Measurements from ENCODE around the gene GPR151.
"Not testable (repeated sequence)": the region's sequence is repeated elsewhere in the genome, so short reads cannot be mapped to it uniquely, and the experiment has no call there.

GPR151 gene

DNA sequence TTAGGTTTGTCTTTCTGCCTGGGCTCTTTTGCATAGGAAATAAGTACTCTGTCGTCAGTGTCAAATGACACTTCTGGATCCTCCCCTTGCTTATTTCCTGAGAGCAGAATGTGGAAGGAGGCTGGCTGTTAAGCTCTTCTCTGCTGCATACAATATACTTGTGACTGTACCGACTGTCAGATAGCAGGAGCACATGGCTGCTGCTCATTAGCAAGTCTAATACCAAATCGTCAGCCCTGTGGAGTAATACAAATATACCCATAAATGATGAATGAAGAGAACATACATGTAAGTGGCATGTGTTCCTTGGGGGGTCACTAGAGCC, at the start of gene GPR151:
Gene GPR151, minus strand, starts transcription at position 40 of the 325 bp plus-strand sequence. CDS start 77 bp downstream, outside the sequence.
- peak in 4 of 56 donors; percentile 14 to 27 (median 16) for DNase-seq

DNA sequence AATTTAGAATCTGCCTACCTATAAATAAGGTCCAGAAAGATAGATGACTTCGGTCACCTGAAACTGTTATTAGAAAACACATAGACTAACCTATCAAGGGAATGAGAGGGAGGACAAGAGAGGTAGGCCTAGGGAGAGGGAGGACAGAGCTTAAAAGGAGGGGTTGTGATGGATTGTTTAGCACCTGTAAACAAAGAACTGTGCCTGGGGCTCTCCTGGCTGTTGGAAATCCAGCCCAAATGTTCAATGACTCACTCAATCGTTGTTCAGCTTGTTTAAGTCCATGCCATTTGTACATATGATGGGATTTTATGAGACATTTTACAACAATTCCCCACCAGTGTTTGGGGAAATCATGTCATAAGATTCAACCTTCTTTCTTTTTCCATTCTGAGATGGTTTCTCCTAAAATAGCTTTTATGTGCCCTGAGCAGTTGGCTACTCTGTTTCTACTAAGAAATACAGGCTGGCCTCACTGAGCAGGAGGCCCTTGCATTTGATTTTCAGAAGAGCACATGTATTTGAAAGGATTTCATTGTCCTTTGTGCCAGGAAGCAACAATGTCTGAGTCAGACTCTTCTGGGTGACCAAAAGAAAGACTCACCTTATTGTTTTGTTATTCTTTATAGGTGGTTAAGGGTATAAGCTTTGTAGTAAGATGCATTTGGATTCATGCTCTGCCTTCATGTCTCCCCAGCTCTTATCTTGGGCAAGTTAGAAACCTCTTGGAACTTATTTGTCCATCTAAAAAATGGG, 48.2 kb upstream of the GPR151 start:
- DNase-seq = no peak

DNA sequence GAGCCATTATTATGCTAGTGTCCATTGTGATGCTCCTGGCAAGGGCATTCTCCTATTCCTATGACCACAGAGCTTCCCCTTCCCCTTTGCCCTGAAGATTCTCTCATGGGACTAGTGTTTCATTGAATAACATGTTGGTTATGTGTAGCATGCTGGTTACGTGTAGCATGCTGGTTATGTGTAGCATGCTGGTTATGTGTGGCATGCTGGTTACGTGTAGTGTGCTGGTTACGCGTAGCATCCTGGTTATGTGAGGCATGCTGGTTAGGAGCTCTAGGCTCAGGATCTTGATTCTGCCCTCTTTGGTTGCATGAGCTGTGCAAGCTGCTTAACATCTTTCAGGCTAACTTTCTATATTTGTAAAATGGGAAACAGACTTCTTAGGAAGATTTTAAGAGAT, 46.5 kb upstream of the GPR151 start:
- DNase-seq = no peak

DNA sequence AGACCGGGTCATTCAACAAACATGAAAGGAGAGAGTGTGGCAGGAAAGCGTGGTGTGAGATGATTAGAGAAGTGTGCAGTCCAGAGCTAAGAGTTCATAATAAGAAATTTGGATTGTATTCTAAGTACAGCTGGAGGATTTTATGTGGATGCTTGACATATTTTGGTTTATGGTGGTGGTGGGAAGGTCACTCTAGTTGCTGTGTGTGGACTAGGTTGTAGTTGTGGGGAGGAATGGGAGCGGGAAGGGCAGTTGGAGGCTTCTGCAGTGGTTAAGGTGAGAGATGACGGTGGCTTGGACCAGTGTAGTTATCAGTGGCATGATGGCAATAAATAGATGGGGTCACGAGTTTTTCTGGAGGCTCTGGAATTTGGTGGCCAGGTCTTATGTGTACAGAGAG, 45.7 kb upstream of the GPR151 start:
- no peak for DNase-seq

DNA sequence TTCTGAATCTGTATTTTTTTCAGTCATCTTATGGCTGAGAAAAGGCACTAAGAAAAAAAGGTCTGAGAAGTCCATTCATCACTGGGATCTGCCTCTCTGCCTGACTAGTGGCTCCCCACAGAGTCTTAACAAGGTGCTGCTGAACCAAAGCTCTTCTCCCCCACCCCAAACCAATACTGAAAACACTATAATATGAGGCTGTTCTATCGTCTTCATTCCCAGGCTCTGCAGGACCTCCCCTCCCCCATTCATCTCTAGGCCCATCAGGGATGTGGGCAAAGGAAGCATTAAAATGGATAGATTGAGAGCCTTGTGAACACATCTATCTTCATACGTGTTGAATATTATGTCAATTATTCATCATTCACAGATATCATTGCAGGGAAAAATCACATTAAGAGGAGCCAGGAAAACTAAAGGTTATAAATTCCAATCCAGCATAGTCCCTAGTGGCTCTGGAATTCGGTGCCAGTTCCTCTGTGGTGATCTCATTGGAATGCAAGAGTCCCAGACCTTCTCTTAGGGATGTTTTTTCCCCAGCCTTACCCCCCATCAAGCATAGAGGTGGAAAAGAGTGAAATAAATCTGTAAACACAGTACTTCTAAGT, 44.3 kb upstream of the GPR151 start:
- no peak for DNase-seq

DNA sequence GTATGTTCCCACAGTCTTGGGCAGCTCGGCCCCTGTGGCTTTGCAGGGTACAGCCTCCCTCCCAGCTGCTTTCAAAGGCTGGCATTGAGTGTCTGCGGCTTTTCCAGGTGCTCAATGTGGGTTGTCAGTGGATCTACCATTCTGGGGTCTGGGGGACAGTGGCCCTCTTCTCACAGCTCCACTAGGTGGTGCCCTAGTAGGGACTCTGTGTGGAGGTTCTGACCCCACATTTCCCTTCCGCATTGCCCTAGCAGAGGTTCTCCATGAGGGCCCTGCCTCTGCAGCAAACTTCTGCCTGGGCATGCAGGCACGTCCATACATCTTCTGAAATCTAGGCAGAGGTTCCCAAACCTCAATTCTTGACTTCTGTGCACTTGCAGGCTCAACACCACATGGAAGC, 40.9 kb upstream of the GPR151 start:
- DNase-seq = not testable (repeated sequence)

DNA sequence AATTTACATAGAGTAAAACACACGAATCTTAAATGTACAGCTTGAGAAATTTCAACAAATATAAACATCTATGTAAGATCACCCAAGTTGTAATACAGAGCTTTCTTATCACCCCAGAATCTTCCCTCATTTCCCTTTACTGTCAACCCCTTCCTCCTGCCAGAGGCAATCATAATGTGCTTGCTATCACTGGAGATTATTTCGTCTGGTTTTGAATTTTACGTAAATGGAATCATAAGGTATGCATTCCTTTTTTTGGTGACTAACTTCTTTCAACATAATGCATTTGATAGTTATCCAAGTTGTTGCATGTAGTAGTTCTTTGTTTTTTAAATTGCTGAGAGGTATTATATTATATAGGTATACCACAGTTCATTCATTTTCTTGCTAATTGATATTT, 37.5 kb upstream of the GPR151 start:
- DNase-seq = no peak

DNA sequence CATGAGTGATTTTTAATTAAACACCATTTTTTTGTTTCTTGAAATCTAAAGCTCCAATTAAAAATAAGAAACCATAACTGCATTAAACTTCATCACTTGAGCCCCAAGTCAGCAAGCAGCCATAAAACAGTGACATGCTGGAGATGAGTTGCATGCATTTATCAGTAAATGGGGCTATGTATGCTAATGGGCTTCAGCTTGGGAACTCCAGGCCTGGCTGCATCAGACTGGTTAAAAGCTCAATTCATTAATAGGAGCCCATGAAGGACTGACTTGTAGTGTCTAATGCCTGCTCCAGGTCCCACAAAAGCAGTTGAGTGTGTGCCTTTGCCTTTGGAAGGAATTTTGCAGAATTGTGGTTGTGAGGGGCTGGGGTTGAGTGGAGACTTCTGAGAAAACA, 33.6 kb upstream of the GPR151 start:
- DNase-seq = no peak

DNA sequence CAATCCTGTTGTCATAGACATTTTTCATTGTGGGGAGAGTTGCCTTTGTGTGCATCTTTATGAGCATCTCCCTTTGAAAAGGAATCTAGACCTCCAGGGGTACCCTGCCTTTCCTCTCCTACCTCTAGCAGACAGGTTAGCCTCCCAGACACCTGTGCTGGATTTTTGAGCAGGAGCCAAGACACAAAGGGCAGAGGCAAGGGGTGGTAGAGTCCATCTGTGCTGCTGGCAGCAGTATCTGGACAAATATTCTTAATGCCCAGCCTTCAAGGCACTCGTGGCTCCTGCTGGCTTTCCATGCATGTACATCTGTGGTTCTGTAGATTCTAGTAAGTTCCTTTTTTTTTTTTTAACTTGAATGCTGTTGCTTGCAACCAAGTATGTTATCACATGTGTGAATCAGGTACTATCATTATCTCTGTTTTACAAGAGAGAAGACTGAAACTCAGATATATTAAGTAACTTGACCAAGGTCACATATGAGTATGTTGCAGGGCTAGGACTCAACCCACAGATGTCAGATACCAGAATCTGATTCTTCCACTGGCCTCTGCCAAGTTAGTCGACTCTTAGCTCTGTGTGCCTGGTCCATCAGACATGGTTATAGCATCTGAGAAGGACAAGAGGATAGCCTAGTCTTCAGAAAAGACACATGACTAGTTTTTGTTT, 32.9 kb upstream of the GPR151 start:
- DNase-seq = no peak

DNA sequence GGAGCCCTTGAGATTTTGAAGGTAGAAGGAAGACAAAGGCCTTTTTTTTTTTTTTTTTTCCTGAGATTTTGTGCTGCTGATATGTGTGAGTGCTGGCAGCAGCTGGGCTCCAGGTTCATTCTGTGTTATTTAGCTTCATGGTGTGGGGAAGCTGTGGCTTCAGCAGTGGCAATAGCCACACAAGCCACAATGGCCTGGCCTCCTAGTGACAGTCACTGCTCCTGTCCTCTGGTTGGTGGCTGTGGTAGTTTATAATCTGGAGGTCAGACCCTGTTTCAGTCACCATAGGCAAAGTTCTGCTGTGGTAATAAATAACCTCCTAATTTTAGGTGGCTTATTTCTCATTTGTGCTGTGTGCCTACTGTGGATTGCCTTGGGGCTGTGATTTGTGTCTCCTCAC, 28.2 kb upstream of the GPR151 start:
- DNase-seq = no peak

DNA sequence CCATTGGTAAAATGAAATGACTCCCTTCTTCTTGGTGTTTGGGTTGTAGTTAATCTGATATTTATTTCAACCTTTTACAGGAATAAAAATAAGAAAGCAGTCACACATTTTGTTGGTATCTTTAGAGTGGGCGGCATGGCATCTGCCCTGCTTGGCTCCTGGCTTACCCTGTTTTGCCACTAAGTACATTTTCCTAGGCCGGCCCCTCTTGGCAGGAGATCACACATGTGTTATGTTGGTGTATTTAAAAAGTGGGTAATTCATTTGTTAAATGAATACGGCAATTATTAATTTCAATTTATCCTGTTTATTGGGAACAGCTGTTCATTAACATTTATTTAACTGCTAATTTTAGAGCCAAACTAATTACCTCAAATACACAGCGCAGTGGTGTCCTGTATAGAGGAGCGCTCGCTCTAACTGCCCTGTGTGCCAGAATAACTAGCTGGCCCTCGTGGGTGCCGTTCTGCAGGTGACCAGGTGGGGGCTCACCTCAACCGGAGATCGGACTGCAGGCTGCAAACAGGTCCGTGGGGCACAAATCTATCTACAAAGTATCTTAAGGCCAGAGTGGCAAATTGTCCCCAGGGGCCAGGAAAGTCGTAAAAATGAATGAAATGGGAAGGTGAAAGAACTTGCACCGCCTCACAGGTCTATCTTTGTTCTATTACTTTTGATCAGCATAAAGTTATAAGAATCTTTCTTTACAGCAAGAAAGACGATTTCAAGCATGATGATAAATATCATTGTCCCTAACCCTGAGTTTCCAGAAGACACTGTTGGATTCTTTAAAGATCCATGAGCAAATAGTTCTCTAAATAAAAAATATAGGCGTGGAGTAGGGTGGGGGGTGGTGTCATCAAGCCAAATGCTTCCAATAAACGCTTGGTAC, 26.2 kb upstream of the GPR151 start:
- DNase-seq = peak in 55 of 56 donors; percentile 0 to 88 (median 47)

DNA sequence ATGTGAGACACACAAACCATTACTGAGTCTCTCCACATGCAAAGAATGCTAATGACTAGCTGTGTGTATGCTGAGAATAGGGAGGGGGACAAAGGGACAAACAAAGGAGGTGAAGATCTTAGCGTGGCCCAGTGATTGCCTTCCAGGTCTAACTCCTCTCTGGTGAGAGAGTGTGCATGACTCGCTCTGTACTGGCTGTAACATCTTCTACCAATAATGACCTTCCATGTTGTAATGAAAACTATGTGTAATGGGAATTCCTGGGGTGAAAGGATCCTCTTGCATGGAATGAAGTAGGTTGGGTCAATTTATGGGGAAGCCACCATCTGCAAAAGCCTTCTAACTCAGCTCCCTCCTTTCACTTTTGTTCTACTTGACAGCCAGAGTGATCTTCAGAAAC, 24.4 kb upstream of the GPR151 start:
- no peak for DNase-seq

DNA sequence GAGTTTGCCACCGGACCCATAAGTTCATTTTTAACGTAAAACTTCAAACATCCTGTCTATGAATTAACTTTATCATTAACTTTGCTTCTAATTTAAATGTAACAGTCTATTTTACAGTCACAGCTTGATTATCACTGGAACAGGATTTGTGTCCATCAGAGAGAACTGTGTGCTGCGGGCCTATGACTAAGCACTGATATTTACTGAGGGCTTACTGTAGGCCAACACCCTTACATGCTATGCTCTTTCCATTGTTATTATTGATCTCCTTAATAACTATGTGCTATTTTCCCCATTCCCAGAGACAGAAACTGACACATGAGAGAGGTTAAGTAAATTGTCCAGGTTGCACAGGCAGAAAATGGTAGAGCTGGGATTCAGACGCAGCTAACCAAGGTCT, 24.0 kb upstream of the GPR151 start:
- DNase-seq = no peak

DNA sequence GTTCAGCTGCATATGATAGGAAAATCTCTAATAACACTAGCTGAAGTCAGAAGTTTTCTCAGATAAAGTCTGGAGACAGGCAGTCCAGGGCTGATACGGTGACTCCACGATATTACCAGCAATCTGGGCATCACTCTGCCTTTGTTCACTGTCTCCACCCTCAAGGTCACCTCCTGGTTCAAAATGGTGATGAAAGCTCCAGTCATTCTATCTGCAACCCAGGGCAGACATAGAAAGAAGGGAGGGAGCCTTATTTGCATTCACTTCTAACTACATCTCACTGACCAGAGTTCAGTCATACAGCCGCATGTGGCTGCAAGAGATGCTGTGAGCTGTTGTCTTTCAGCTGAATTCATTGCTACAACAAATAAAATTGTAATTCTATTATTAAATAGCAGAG, 22.4 kb upstream of the GPR151 start:
- no peak for DNase-seq

DNA sequence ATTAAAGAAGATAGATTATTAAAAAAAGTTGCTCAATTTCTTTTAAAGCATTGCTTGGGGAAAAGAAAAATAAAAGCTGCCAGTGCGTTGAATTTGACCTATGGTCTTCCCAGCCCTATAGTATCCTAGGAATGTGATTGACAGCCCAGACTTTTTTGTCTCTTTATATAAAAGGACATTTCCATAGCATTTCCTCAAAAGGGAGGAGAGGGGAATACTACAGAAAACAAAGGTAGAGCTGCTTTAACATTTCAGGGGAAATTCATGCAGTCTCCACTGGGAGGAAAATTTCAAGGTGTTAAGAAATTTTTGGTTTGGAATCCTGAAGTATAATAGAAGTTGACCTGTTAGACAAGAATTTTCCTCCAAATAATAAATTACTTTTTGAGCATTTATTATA, 17.9 kb upstream of the GPR151 start:
- DNase-seq = no peak

DNA sequence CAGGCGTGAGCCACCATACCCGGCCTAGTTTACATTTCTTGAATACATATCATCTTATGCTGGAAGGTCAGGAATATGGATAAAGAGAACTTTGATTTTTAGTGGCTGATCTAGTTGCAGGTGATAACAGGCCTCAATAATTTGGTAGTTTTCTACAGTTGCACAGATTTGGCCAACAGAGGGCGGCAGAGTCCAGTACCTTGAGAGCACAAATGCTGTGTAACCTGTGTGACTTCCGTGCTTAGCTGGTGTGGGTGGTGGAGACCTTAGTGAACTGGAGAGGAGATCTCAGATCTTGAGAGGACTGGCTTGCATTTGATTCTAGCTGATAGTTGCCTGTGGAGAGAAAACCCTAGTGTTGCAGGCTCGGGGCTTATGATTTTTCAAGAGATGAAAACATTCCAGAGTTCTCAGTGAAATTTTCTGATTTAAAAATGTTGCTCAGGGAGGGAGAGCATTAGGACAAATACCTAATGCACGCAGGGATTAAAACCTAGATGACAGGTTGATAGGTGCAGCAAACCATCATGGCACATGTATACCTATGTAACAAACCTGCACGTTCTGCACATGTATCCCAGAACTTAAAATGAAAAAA, 17.4 kb upstream of the GPR151 start:
- DNase-seq = peak in 49 of 56 donors; percentile 1 to 85 (median 41)

DNA sequence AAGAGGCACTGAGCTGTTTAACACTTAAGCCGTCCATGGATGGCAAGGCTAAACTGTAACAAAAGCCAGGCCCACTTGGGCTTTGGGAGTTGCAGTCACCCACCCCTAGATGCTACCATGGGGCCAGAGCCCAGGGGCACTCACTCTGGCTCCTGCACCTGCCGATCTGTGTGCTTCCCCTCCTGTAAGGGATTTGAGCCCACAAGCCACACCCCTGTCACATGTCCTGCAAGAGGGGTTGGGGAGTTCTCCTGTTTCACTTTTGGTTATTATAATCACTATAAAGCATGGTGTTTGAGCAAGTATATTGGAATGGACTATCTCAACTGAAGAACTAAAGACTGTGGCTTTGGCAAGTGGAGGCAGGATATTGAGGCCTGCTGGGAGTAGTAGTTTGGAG, 14.0 kb upstream of the GPR151 start:
- DNase-seq = no peak

DNA sequence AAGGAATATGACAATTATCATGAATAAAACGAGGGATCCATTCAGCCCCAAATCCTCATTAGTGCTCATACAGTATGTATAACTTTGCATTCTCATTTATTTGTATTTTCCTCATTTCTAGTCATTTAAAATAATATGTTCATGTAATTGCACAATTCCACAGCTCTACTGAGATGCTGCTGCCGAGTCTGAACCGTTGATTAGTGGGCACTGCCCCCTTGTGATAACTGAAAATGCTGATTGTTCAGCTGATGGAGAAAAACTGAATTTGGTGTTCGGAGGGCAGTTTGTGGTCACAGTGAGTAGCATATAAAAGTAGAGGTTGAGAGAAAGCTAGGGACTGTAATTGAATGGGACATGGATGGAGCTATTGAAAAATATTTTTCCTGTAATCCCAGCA, 12.2 kb upstream of the GPR151 start:
- DNase-seq = peak in 3 of 56 donors; percentile 0 to 18 (median 3)

DNA sequence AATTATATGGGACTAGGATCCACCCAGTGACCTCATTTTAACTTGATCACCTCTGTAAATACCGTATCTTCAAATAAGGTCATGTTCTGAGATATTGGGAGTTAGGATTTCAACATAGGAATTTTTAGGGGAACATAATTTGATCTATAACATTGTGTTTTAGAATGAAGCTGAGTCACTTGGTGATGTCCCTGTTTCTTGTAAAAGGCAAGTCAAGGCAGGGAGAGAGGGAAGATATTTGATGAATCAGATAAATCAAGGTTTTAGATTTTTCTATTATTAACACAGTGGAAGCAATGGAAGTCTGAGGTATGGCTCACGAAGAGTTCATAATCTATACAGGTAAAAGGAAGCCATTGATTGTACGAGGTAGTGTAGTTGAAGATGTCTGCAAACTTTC, 11.8 kb upstream of the GPR151 start:
- no peak for DNase-seq

DNA sequence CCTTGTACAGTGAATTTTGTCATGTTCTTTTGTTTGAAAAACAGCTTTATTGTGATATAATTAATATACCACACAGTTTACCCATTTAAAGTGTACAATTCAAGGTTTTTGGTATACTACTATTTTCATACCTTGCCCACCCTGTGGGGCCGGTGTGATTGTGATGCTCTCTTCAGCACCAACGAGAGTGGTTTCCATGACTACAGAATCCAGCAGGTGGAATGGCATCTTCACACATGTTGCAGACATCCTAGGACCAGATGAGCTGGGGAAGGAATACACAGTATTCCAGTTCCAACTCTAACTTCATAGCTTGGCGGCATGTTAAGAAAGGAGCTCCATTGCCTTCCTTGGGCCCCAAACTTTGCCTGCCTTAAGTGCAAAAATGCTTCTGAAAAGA, 7.7 kb upstream of the GPR151 start:
- DNase-seq = no peak

DNA sequence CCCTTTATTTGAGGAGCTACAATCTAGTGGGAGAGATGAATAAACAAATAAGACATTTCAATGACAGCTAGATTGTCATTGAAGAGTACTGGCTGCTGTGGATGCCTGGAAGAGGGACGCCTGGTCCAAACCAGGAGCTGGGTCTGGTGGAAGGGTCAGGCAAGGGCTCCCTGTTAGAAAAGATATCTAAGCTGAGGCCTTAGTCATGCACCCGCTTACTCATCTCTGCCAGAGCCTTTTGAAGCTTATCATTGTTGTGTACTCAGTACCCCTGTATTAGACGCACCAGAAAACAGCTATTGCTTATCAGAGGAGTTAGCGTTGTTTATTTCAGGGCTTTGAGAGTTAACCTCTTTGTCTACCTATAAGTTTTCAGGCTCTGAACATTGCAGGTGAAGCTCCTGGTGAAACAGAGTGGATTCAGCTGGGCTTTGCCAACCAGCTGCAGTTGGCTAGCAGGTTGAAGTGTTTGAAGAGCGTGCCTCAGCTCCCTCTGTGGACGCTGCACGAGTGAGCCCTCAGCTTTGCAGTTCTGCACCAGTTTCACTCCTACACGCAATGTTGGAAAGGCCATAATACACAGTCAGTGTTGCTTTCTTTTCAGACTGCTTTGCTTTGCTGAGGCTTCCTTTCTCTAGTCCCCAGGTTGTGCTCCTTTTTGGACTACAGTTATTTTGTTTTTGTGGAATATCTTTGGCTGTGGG, 5.6 kb upstream of the GPR151 start:
- DNase-seq = peak in 1 of 56 donors; percentile 13

Measured in nucleus accumbens (tissue), 56 donors.